Measurements from ENCODE around the gene GABRG3.

The GABRG3 gene

DNA sequence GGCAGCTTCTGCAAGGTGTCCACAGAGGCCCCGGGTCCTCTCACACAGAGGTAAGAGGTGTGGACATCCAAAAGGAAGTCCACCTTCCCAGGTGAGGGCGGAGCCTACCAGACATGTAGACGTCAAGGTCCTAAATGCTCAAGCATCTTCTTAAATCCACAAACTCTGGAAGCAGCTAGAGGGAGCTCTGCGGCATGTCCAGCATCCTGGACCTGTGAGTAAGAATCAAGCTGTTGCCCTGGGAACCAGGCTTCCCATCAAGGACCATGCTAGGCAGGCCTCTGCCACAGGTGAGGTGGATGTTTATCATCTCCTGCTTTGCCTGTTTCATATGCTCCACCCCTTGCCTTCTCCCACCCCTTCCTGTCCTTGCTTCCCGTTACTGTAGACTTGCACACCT lies 368.2 kb downstream of the GABRG3 start (continued):
- no peak for TF ChIP-seq ZSCAN5A (tag by site-specific recombination; IDR thresholded peaks at IDR 0.05)

DNA sequence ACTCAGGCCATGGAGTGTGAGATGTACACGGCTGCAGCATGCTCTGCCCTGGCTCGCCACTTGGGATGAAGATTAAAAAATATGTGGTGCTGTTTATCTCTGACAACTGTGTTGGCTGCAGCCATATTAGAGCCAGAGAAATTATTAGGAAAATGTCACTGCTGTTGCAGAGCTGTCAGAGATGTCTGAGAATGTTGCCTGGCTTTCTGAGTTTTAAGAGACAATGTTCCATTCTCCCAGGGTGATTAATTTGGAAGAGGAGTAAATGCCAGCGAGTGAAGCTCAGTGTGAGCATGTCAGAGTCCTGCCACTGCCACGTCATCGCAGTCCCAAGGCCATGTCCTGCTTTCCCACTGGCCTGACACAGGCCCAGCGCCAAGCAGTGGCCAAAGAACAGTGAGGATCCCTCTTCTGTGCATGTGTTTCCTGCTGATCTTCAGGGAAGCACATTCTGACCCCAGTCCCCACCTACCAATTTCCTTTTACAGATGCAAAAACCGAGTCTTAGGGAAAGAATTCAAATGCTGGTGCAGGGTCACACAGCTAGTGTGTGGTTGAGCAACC lies 370.9 kb downstream of the GABRG3 start:
- Histone ChIP-seq H3K9me3 (ENCODE audit: control insufficient read depth, insufficient read depth, low read depth, low read length) (no peaks in the 10 kb centered on the region), H3K27ac (ENCODE audit: extremely low read depth, low read depth, low read length) (no peak overlapping the region), H3K4me1 (ENCODE audit: control insufficient read depth, insufficient read depth, low read length) (no peaks in the 10 kb centered on the region), H3K4me3 (ENCODE audit: low read depth, low read length) (no peak overlapping the region), H3K36me3 (ENCODE audit: control insufficient read depth in 2 of 2, insufficient read depth in 1 of 2, low read length in 2 of 2) (no peaks in the 10 kb centered on the region)
- CTCF ChIA-PET, result interaction anchor here (0.6 kb wide), 1 partner anchor 768 kb away, joined by 3 read pairs; no protein-coding TSS in a partner anchor
- TF ChIP-seq ZNF571 (tag by site-specific recombination; IDR thresholded peaks at IDR 0.05), result no peak
- no peak for TF ChIP-seq INSM2 (tag by site-specific recombination; IDR thresholded peaks at IDR 0.05)
- POLR2A ChIA-PET, result no interaction called here

DNA sequence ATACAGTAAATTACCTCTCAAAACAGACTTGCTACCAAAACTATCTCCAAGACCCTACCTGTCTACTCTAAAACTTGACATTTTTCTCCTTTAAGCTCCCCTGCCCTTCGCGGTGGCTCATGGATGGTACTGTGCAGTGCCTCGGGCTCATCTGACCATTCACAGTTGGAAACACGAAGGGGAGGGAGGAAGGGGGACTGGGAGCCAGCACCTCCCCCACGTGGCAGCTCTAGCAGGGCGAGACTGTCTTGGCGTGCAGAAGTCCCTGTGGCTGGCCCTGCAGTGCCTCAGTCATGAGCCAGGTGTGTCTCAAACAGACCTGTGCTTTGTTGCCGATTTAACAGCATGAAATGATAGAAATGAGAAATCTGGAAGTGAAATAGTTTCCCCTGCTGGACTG lies 372.0 kb downstream of the GABRG3 start:
- H3K4me1 ChIP-seq (ENCODE audit: control insufficient read depth, insufficient read depth, low read length), result no peaks in the 10 kb centered on the region
- ChIA-PET POLR2A (interaction anchor here (0.6 kb wide), 1 partner anchor 1408 kb away, joined by 11 read pairs; no protein-coding TSS in a partner anchor), CTCF (interaction anchor here (0.7 kb wide), 1 partner anchor 207 kb away, joined by 3 read pairs; no protein-coding TSS in a partner anchor)
- H3K9me3 ChIP-seq (ENCODE audit: control insufficient read depth, insufficient read depth, low read depth, low read length), result no peaks in the 10 kb centered on the region
- H3K36me3 ChIP-seq (ENCODE audit: control insufficient read depth in 2 of 2, insufficient read depth in 1 of 2, low read length in 2 of 2), result no peaks in the 10 kb centered on the region
- H3K27ac ChIP-seq (ENCODE audit: extremely low read depth, low read depth, low read length), result no peak overlapping the region
- H3K4me3 ChIP-seq (ENCODE audit: low read depth, low read length), result no peak overlapping the region
- TF ChIP-seq ZNF707 (tag by site-specific recombination; IDR thresholded peaks at IDR 0.05) (no peak), ZNF239 (tag by site-specific recombination; IDR thresholded peaks at IDR 0.05) (no peak), MYNN (tag by site-specific recombination; IDR thresholded peaks at IDR 0.05; ENCODE audit: borderline replicate concordance) (no peak), ZNF121 (tag by site-specific recombination; IDR thresholded peaks at IDR 0.05) (no peak), ZNF426 (tag by site-specific recombination; IDR thresholded peaks at IDR 0.05) (no peak), ZNF792 (tag by site-specific recombination; IDR thresholded peaks at IDR 0.05) (no peak), HIC1 (tag by site-specific recombination; IDR thresholded peaks at IDR 0.05) (no peak), HOXA7 (CRISPR knock-in tag; IDR thresholded peaks at IDR 0.05; ENCODE audit: borderline replicate concordance) (no peak)

DNA sequence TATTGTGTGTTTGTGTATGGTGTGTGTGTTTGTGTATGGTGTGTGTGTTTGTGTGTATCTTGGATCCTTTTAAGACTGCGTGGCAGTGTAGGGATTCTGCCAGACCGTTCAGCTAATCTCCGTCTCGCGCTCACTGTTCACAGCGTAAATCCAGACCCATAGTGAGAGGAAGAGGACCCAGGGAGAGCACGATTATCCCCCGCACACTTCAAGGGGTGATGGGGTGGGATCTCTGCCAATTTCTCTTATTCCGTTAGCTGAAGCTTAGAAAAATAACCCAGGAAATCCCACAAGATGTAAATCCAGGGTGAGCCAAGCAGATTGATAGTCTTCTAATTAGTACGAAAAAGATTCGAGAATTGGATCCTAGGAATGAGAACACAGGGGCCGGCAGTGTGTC lies 381.2 kb downstream of the GABRG3 start:
- Histone ChIP-seq H3K4me3 (ENCODE audit: low read depth, low read length) (no peak overlapping the region), H3K4me1 (ENCODE audit: control insufficient read depth, insufficient read depth, low read length) (no peaks in the 10 kb centered on the region), H3K27ac (ENCODE audit: extremely low read depth, low read depth, low read length) (no peak overlapping the region), H3K36me3 (ENCODE audit: control insufficient read depth in 2 of 2, insufficient read depth in 1 of 2, low read length in 2 of 2) (no peaks in the 10 kb centered on the region), H3K9me3 (ENCODE audit: control insufficient read depth, insufficient read depth, low read depth, low read length) (no peaks in the 10 kb centered on the region)
- CTCF ChIA-PET, result no interaction called here
- POLR2A ChIA-PET, result no interaction called here
- no peak for TF ChIP-seq KLF9 (tag by site-specific recombination; IDR thresholded peaks at IDR 0.05; ENCODE audit: low read depth)
- no peak for TF ChIP-seq BCL11A (tag by site-specific recombination; IDR thresholded peaks at IDR 0.05; ENCODE audit: low read depth)
- TF ChIP-seq ZNF560 (tag by site-specific recombination; IDR thresholded peaks at IDR 0.05; ENCODE audit: borderline replicate concordance), result no peak
- no peak for TF ChIP-seq ZNF324 (tag by site-specific recombination; IDR thresholded peaks at IDR 0.05)
- TF ChIP-seq ZNF426 (tag by site-specific recombination; IDR thresholded peaks at IDR 0.05), result no peak
- TF ChIP-seq, protein P1, sequence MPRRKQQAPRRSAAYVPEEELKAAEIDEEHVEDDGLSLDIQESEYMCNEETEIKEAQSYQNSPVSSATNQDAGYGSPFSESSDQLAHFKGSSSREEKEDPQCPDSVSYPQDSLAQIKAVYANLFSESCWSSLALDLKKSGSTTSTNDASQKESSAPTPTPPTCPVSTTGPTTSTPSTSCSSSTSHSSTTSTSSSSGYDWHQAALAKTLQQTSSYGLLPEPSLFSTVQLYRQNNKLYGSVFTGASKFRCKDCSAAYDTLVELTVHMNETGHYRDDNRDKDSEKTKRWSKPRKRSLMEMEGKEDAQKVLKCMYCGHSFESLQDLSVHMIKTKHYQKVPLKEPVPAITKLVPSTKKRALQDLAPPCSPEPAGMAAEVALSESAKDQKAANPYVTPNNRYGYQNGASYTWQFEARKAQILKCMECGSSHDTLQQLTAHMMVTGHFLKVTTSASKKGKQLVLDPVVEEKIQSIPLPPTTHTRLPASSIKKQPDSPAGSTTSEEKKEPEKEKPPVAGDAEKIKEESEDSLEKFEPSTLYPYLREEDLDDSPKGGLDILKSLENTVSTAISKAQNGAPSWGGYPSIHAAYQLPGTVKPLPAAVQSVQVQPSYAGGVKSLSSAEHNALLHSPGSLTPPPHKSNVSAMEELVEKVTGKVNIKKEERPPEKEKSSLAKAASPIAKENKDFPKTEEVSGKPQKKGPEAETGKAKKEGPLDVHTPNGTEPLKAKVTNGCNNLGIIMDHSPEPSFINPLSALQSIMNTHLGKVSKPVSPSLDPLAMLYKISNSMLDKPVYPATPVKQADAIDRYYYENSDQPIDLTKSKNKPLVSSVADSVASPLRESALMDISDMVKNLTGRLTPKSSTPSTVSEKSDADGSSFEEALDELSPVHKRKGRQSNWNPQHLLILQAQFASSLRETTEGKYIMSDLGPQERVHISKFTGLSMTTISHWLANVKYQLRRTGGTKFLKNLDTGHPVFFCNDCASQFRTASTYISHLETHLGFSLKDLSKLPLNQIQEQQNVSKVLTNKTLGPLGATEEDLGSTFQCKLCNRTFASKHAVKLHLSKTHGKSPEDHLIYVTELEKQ (tag by site-specific recombination; IDR thresholded peaks at IDR 0.05; ENCODE audit: borderline replicate concordance), result no peak
- TF ChIP-seq SP2 (tag by site-specific recombination; IDR thresholded peaks at IDR 0.05), result no peak
- TF ChIP-seq ZNF610 (tag by site-specific recombination; IDR thresholded peaks at IDR 0.05; ENCODE audit: borderline replicate concordance), result no peak
